Measurements from ENCODE around the gene COL9A2.
A peak's percentile ranks its signal among the peaks of the same experiment; 100 is the strongest.

COL9A2 gene

DNA sequence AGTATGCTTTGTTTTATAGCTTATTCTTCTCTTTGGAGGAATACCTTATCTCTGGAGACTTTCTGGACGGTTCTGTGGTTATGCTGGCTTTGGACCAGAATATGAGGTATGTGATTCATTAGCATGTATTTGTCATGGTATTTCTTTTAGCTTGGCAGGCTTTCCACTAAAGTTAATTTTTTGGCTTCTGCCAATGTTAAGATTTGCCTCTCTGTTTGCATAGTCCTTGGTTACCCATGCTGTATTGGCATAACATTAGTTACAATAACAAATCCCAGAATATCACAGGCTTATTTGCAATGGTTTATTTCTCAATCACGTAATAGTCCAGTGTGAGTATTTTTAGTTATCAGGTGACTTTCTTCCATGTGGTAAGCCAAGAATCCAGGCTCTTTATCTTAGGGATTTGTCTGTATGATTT is 49.3 kb downstream of the COL9A2 start:
- no peak overlapping the region for H3K4me3 ChIP-seq (ENCODE audit: low read length)
- TF ChIP-seq ZNF274 (IDR thresholded peaks at IDR 0.05; ENCODE audit: low read depth, low read length): no peak

DNA sequence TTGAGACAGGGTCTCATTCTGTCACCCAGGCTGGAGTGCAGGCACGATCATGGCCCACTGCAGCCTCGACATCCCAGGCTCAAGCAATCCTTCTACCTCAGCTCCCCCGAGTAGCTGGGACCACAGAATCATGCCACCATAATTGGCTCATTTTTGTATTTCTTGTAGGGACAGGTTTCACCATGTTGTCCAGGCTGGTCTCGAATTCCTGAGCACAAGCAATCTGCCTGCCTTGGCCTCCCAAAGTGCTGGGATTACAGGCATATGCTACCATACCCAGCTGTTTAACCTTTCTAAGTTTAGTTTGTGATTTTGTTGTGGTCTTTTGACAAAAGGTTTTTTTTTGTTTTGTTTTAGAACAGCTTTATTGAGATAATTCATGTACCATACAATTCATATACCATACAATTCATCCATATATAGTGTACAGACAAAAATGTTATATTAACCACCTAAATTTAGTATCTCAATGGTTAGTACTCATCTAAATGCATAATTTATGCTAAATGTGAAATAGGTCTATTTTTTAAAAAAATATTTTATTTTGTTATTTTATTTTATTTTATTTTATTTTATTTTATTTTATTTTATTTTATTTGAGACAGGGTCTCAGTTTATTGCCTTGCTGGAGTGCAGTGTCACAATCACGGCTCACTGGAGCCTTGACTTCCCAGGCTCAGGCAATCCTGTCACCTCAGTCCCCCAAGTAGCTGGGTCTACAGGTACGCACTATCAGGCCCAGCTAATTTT is 50.1 kb downstream of the COL9A2 start:
- no peak for TF ChIP-seq ZNF274 (IDR thresholded peaks at IDR 0.05; ENCODE audit: low read depth, low read length)
- H3K4me3 ChIP-seq (ENCODE audit: low read length): no peak overlapping the region

DNA sequence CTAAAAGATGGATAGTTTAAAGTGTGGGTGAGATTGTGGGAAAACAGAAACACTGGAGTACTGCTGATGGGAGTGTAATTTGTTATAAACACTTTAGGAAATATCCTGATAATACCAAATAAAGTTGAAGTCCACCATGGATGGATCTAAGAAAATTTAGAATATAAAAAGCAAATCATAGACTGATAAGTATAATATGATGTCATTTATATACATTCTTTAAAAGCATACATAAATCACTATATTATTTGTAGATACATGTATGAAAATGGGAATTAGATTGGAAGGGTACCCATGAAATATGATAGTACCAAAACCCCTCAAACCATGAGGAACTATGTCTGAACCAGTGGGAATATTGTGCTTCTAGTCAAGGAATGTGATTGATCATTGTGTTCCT is 51.2 kb downstream of the COL9A2 start:
- no peak overlapping the region for H3K4me3 ChIP-seq (ENCODE audit: low read length)
- no peak for TF ChIP-seq ZNF274 (IDR thresholded peaks at IDR 0.05; ENCODE audit: low read depth, low read length)

DNA sequence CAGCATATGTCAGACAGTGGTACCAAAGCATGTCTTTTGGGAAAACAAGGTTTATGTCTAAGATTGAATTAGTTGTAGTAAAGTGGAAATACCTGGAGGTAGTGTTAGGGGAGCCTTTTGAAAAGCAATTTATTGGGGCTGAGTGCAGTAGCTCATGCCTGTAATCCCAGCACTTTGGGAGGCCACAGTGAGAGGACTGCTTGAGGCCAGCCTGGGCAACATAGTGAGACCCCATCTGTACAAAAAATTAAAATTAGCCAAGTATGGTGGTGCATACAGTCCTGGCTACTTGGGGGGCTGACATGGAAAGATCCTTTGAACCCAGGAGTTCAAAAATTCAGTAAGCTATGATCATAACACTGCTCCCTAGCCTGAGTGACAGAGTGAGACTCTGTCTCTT is 51.8 kb downstream of the COL9A2 start:
- no peak for TF ChIP-seq ZNF274 (IDR thresholded peaks at IDR 0.05; ENCODE audit: low read depth, low read length)
- H3K4me3 ChIP-seq (ENCODE audit: low read length): no peak overlapping the region

DNA sequence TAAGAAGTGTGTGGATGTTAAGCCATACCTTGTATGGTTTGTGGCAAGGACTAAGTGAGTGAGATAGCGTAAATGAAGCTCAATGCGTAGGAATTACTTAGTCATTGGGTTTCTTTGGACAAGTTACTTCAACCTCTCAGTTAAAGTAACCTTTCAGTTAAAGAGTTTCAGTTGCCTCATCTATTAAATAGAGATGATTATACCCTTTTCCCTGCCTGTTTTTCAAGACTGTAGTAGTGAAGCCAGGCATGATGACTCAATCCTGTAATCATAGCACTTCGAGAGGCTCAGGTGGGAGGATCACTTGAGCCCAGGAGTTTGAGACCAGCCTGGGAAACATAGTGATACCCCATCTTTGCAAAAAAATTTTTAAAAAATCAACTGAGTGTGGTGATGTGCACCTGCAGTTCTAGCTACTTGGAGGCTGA is 52.7 kb downstream of the COL9A2 start:
- no peak overlapping the region for H3K4me3 ChIP-seq (ENCODE audit: low read length)
- no peak for TF ChIP-seq ZNF274 (IDR thresholded peaks at IDR 0.05; ENCODE audit: low read depth, low read length)

DNA sequence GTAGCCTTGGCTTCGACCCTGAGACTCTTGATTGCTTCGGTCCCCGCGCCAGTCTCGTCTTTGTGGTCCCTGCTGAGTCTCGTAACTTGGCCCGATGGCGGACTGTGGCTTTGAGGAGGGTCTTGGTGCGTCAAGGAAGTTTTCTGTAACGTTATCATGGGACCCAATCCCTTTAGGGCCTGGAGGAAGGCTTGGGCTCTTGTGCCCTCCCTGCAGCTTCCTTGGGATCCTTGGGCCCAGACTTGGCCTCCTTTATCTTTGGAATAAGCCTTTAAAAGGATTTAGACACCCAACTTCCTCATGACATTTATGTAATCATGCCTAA is 58.7 kb downstream of the COL9A2 start:
- no peak for TF ChIP-seq ZNF274 (IDR thresholded peaks at IDR 0.05; ENCODE audit: low read depth, low read length)

DNA sequence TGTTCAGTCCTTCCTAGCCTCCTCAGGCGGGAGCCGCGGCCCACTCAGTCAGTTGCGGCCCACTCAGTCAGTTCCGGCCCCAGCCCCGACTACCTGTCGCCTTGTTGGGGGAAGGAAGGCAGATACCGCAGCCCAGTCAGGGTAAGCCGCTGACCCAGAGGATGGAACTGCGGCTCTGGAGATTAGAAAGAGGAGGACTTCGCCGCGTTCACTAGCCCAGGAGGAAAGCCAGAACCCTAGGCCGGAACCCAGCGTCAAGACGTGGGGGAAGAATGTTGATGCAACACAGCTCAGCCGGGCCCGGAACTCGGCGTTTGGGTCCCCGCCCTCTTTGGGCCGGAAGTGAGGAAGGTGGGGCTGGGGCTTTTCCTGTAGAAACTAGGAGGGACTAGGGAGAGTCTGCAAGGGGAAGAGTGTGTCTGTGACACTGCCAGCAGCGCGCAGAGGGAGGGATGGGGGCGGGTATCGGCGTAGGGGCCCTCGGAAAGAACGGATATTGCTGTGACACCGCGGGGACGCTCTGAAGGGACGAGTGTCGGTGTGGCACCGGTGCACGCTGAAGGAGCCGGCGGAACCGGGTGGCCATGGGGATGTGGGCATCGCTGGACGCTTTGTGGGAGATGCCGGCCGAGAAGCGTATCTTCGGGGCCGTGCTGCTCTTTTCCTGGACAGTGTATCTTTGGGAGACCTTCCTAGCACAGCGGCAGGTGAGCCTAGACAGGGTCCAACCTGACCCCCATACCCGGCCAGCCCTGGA is 59.2 kb downstream of the COL9A2 start, which contains the start of gene ZMPSTE24:
ZMPSTE24 (plus strand) TSS at position 549 of the 757 bp plus-strand sequence; CDS start at position 585, 36 bp downstream.
- peak within 1 kb of the TSS; percentile 96 for H3K4me3 ChIP-seq (ENCODE audit: low read length)
- no peak for TF ChIP-seq ZNF274 (IDR thresholded peaks at IDR 0.05; ENCODE audit: low read depth, low read length)

More for the DNA sequence above, 58.7 kb downstream of the COL9A2 start:
- peak overlapping the region; percentile 88 for H3K4me3 ChIP-seq (ENCODE audit: low read length)

DNA sequence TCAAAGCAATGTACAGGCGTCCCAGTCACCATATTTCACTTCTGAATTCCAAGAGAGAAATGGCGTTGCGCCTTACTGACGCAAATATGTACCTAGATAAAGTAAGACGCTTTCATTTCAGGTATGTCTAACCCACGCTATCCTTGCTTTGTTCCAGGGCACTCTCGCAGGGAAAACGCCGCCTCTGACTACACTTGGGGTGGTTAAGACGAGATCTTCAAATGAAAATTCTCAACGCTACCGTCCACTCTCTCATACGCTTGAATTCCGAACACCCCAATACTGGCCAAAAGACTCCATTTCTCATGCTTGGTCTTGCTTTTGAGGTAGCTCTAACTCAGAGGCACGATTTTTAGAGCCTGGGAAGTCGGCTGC is 59.8 kb downstream of the COL9A2 start:
- no peak for TF ChIP-seq ZNF274 (IDR thresholded peaks at IDR 0.05; ENCODE audit: low read depth, low read length)
- H3K4me3 ChIP-seq (ENCODE audit: low read length): peak overlapping the region; percentile 96

DNA sequence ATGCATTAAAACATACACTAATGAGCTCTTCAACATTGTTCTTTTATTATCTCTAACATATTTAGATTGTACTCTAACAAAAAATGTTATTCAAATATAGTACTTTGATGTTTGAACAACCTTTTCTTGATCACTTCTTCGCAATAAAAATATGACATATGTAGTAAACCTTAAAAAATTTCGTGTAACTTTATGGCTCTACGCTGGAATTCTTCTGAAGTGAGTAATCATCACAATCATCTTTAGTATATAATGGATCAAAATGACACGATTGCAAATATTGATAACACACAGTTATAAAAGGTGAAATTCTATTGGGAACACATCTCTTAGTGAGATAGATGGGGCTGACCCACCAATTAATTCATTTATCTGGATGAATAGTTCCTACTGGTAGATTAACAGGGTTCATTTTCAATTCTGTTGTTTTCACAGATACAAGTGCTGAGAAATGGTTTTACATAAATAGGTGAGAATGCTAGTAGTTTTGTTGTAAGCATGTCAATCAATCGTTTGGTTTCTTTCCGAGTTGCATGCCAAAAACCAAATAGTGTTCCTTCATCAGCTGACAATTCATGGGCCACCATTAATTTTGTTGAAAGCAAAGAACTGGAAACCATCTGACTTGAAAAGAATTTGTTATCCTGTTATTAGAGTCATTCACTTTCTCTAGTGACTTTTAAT is 60.5 kb downstream of the COL9A2 start:
- H3K4me3 ChIP-seq (ENCODE audit: low read length): peak overlapping the region; percentile 96; the same call in 1 of the 2 replicates

DNA sequence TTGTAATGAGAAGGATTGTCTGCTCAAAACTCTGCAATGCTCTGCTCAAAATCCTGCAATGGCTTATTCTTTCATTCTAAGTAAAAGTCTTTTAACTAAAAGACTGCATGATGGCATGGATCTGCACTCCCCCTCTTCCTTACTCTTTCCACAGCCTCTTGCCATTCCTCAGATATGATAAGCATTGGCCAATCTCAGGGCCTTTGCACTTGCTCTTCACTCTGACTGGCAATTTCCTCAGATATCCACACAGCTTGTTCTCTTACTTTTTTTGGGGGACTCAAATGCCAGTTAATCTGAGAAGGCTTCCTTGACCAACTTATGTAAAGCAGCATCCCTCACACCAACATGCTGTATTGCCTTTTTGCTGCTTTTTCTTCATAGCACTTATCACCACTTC is 61.9 kb downstream of the COL9A2 start:
- H3K4me3 ChIP-seq (ENCODE audit: low read length): no peak overlapping the region
- TF ChIP-seq ZNF274 (IDR thresholded peaks at IDR 0.05; ENCODE audit: low read depth, low read length): no peak

More for the DNA sequence above, 60.5 kb downstream of the COL9A2 start:
- no peak for TF ChIP-seq ZNF274 (IDR thresholded peaks at IDR 0.05; ENCODE audit: low read depth, low read length)

DNA sequence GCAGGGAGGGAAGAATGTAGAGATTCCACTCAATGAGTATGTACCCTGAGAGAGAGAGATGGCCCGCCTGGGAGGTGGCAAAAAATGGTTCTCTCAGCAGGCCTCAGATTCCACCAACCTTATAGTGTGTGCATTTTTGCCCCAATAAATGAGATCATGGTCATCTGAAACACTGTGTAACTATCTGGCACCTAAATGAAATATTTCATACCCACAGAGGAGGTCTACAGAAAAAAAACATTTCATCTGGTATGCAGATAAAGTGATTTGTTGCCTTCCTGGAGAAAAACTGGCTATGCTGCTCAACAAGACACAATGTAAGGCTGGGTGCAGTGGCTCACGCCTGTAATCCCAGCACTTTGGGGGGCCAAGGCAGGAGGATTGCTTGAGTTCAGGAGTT is 64.5 kb downstream of the COL9A2 start:
- H3K4me3 ChIP-seq (ENCODE audit: low read length): no peak overlapping the region
- no peak for TF ChIP-seq ZNF274 (IDR thresholded peaks at IDR 0.05; ENCODE audit: low read depth, low read length)

DNA sequence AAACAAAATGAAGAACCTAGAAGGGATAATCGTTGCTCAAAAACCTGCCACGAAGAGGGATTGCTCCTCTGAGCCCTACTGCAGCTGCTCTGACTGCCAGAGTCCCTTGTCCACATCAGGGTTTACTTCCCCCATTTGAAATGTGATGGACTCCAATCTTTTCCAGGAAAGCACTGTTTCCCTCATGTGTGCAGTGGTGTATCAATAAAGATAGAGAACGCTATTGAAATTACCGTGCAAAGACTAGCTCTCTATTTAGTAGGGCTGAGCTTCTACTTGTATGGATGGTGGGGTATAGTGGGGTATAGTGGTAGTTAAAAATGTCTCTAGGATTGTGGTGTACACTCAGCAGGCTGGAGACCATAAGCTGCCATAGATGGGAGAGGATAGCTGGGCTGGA is 65.6 kb downstream of the COL9A2 start:
- H3K4me3 ChIP-seq (ENCODE audit: low read length): no peak overlapping the region
- TF ChIP-seq ZNF274 (IDR thresholded peaks at IDR 0.05; ENCODE audit: low read depth, low read length): no peak
